Measurements from ENCODE around the gene RPL35.
"Not testable (repeated sequence)": the region's sequence is repeated elsewhere in the genome, so short reads cannot be mapped to it uniquely, and the experiment has no call there.

RPL35 gene

DNA sequence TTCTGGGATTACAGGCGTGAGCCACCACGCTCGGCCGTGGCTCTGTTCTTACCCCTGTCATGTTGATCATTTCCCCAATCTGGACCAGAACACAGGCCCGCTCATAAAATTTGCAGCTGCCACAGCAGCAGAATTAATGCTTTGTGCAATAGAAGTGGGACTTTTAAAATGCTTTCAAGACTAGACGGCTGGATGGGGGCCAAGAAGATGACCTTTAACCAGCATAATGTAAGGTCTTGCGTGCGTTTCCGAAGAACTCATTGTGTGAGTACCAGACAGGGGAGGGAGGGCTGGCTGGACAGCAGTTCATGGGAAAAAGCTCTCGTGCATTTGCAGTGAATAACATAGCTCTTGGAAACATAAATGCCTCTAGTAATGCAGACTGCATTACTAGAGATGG, 12.0 kb downstream of the RPL35 start:
- no peak for DNase-seq

- DNase-seq = no peak
Observed at GRCh38 chr9:124846969-124847368, 14.8 kb downstream of the RPL35 start.

DNA sequence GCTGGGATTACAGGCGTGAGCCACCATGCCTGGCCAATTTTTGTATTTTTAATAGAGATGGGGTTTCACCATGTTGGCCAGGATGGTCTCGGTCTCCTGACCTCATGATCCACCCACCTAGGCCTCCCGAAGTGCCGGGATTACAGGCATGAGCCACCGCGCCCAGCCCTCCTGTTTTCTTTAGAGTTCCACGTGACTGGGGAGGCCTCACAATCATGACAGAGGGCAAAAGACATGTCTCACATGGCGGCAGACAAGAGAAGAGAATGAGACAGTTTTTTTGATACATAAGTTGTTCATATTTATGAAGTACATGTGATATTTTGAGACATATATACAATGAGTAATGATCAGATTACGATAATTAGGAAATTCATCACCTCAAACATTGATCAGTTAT, 15.3 kb downstream of the RPL35 start:
- DNase-seq = not testable (repeated sequence)

GRCh38 chr9:124844291-124844690, 17.5 kb downstream of the RPL35 start:
- no peak for DNase-seq

DNA sequence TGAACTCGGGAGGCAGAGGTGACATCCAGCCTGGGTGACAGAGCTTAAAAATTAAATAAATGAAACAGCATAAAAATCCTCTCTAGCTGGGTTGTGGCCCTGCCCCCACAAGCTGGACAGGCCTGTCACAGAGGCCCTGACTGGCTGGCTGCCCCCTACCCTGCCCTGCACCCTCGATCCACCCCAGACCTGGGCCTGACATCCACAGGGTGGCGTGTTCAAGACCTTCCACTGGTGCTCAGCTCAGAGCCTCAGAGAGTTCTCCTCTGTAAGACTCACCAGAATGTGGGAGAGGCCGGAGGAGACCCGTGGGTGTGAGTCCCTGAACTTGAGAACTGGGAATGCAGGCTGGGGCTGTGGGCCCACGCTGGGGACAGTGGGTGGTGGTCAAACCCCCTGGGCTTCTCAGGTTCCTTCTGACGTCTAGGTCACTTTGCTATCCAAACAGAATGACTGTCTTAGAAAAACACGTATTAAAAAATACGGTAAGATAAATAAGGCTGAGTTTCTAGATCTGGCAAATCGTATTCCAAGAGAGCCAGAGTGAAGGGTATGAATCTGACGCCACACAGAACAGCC, 18.2 kb downstream of the RPL35 start:
- DNase-seq = no peak

GRCh38 chr9:124841075-124841821, 20.5 kb downstream of the RPL35 start:
- no peak for DNase-seq

DNA sequence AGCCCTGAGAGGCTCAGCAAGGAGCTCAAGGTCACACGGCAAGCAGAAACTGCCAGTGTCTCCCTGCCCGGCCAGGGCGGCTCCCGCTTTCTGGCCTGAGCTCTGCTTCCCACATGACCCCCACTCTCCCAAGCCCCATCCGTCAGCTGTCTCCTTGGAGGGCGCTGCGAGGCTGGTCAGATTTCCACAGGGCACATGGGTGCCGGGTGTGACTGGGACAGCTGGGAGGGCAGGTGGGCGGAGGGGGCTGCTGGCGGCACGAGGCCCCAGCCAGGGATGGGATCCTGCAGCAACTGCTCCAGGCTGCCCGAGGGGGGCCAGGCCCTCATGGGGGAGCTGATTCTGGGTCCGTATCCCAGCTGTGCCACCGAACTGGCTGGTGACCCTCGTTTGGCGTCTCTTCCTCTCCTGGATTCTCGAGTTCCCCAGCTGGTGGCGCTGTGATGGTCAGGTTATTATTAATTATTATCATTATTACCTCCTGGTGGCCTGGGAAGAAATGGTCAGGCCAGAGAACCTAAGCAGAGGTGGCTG, 21.4 kb downstream of the RPL35 start:
- no peak for DNase-seq

GRCh38 chr9:124839612-124840299, 22.0 kb downstream of the RPL35 start:
- DNase-seq = no peak

DNA sequence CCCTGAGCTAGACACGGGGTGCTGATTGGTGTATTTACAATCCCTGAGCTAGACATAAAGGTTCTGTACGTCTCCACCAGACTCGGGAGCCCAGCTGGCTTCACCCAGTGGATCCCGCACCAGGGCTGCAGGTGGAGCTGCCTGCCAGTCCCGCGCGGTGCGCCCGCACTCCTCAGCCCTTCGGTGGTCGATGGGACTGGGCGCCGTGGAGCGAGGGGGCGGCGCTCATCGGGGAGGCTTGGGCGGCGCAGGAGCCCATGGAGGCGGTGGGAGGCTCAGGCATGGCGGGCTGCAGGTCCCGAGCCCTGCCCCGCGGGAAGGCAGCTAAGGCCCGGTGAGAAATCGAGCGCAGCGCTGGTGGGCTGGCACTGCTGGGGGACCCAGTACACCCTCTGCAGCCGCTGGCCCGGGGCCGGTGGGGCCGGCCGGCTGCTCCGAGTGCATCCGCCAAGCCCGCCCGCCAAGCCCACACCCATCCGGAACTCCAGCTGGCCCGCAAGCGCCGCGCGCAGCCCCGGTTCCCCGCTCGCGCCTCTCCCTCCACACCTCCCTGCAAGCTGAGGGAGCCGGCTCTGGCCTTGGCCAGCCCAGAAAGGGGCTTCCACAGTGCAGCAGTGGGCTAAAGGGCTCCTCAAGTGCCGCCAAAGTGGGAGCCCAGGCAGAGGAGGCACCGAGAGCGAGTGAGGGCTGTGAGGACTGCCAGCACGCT, 23.0 kb downstream of the RPL35 start:
- not testable (repeated sequence) for DNase-seq

GRCh38 chr9:124838132-124838531, 23.6 kb downstream of the RPL35 start:
- not testable (repeated sequence) for DNase-seq

- DNase-seq = no peak
Observed at GRCh38 chr9:124835026-124835557, 26.7 kb downstream of the RPL35 start.

DNA sequence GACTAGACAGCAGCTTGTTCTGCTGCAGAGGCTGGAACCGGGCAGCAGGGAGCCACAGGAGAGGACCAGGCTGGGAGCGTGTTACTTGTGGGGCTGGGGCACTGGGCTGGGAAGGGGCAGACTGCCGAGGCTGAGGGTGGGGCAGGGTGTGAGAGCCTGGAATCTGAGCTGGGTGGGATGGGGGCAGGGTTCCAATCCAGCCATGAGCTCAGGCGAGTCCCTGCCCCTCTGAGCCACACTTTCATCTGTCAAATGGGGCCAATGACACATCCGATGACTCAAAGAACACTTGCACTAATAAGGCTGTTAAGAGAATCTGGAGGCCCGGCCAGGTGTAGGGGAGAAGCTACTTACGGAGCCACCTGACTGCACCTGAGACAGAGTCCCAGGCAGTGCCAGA, 27.2 kb downstream of the RPL35 start:
- DNase-seq = no peak

DNA sequence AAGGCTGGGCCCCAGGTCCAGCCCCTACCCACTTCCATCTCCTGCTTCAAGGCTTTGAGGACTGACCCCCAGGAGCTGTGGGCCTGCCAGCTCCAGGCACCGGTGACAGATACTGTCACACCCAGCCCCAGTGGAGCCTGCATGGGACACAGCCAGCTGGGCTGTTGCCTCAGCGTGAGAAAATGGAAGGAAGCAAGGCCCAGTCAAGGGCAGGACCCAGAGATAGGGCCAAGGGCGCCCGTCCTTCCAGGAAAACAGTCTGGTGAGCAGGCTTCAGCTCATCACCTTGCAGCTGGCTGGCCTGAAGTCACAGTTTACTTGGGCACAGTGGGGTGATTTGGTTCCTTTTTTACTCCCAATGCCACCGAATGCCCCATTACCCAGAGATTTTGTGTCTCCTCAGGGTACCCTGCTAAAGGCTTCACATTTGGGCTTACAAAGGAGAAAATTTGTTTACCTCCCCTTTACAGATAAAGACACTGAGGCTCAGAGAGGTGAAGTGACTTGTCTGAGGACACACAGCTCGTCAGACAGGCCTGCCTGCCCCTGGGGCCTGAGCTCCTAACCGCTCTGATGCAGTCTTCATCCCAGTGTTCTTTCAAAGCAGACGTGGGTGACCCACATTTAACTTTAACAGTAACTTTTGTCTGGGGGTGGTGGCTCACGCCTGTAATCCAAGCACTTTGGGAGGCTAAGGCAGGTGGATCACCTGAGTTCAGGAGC, 30.0 kb downstream of the RPL35 start:
- DNase-seq = no peak

DNA sequence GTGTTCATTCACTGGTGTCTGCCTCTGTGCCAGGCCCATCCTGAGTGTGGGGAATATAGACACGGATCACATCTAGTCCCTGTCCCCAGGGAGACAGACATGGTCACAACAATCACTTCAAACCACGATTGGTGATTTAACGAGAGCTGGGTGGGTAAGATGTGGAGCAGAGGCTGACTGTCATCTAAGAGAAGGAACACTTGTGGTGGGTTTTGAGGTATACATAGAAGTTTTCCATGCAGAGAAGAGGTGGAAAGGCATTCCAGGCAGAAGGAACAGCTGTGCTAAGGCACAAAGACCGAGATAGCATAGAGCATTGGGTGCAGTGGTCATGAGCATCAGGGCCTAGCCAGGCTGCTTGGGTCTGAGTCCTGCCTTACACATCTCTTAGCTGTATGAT, 31.2 kb downstream of the RPL35 start:
- DNase-seq = no peak

GRCh38 chr9:124829334-124829669, 32.5 kb downstream of the RPL35 start:
- no peak for DNase-seq

- DNase-seq = no peak
Observed at GRCh38 chr9:124828489-124829333, 33.0 kb downstream of the RPL35 start.

GRCh38 chr9:124820698-124821623, 40.8 kb downstream of the RPL35 start:
- DNase-seq = no peak

- no peak for DNase-seq
Observed at GRCh38 chr9:124818431-124819281, 43.1 kb downstream of the RPL35 start.

- DNase-seq = no peak
Observed at GRCh38 chr9:124815601-124816000, 46.2 kb downstream of the RPL35 start.

All from CD4-positive, alpha-beta T cell treated with Interleukin-12 subunit alpha and Interleukin-12 subunit beta, for 1 hour (primary cell).